H1 (cell line): Measurements from ENCODE around the gene SLC22A23. TPM values are rescaled to one million over a fixed set of nuclear protein-coding genes. Genes with fewer than 3 reads are reported as not detected.

ENCODE experiments used
- CTCF ChIA-PET: fragments of 300-600 bp; sonication (Branson Sonifier 250); formaldehyde crosslinking; loops from one replicate; lab custom pipeline; 2021; ENCODE audit not compliant: partially characterized antibody; lab: Charles Lee
- POLR2A ChIA-PET: fragments of 300-600 bp; sonication (Branson Sonifier 250); formaldehyde crosslinking; loops from one replicate; lab custom pipeline; 2021; ENCODE audit warnings: inconsistent platforms; ENCODE audit not compliant: partially characterized antibody; lab: Charles Lee
- DNase-seq, 2 experiments: peaks; one replicate each; pipeline versions ENCODE4 v3.0.0 to v3.0.0-alpha.2; 2010 to 2022; ENCODE audit warnings: low spot score in 2 of 2, low read depth in 1 of 2, mixed read lengths in 1 of 2
- FAIRE-seq: peaks from 2 replicates; lab custom pipeline; 2011; peaks lifted over from hg19 to GRCh38; lab: Jason Lieb, UNC
- H2AFZ ChIP-seq: 2 replicates; pipeline ENCODE4 v1.8.1; 2012; ENCODE audit warnings: low read length, inconsistent platforms
- H2AK5ac ChIP-seq: 2 replicates; pipeline ENCODE4 v1.6.1; 2013; ENCODE audit warnings: low read depth, low read length
- H2BK120ac ChIP-seq: replicated peaks from 2 replicates; pipeline ENCODE3; 2013; ENCODE audit warnings: low read depth, low read length, inconsistent platforms
- H2BK12ac ChIP-seq: 2 replicates; pipeline ENCODE4 v1.6.1; 2013; ENCODE audit warnings: low read depth, low read length
- H2BK15ac ChIP-seq: 2 replicates; pipeline ENCODE4 v1.6.1; 2013; ENCODE audit warnings: low read length
- H2BK20ac ChIP-seq: 2 replicates; pipeline ENCODE4 v1.6.1; 2013; ENCODE audit warnings: low read length
- H2BK5ac ChIP-seq: 2 replicates; pipeline ENCODE4 v1.6.1; 2013; ENCODE audit warnings: low read depth, low read length
- H3K14ac ChIP-seq: 2 replicates; pipeline ENCODE4 v1.6.1; 2013; ENCODE audit warnings: inconsistent platforms; ENCODE audit not compliant: insufficient read length
- H3K18ac ChIP-seq: 2 replicates; pipeline ENCODE4 v1.6.1; 2013; ENCODE audit warnings: low read length; ENCODE audit errors: extremely low read depth
- H3K23ac ChIP-seq: 2 replicates; pipeline ENCODE4 v1.6.1; 2013; ENCODE audit warnings: inconsistent platforms; ENCODE audit not compliant: insufficient read length
- H3K23me2 ChIP-seq: 2 replicates; pipeline ENCODE4 v1.6.1; 2013; ENCODE audit warnings: low read depth, low read length
- H3K27ac ChIP-seq: 2 replicates; pipeline ENCODE4 v1.6.1; 2011; ENCODE audit warnings: low read depth, low read length, inconsistent platforms
- H3K27me3 ChIP-seq, 4 experiments: replicated peaks in 1 of 4; 1 replicate in 1 of 4; 2 replicates in 3 of 4; pipeline versions ENCODE4 v1.6.1 to v1.8.1; 2011 to 2013; ENCODE audit warnings: low read length in 3 of 4, mild to moderate bottlenecking in 3 of 4, inconsistent platforms in 2 of 4, mixed read lengths in 2 of 4, moderate library complexity in 1 of 4; ENCODE audit not compliant: control insufficient read depth in 3 of 4, insufficient read depth in 3 of 4; ENCODE audit errors: extremely low read depth in 1 of 4
- H3K36me3 ChIP-seq, 4 experiments: 2 replicates each; pipeline versions ENCODE4 v1.6.1 to v1.8.1; 2011 to 2013; ENCODE audit warnings: mild to moderate bottlenecking in 4 of 4, low read length in 3 of 4, moderate library complexity in 2 of 4, control low read depth in 1 of 4, inconsistent platforms in 1 of 4; ENCODE audit not compliant: insufficient read depth in 4 of 4, control insufficient read depth in 2 of 4
- H3K4ac ChIP-seq: replicated peaks from 2 replicates; pipeline ENCODE3; 2013; ENCODE audit warnings: low read length, low read depth, mixed read lengths, inconsistent platforms; ENCODE audit not compliant: insufficient read length
- H3K4me1 ChIP-seq, 4 experiments: replicated peaks in 1 of 4; 1 replicate in 1 of 4; 2 replicates in 3 of 4; pipeline versions ENCODE4 v1.6.1 to v1.8.1; 2011 to 2013; ENCODE audit warnings: low read length in 3 of 4, inconsistent platforms in 2 of 4, mixed read lengths in 1 of 4; ENCODE audit not compliant: insufficient read depth in 4 of 4, control insufficient read depth in 3 of 4
- H3K4me2 ChIP-seq, 2 experiments: 2 replicates each; pipeline versions ENCODE4 v1.6.1 to v1.8.1; 2011 to 2013; ENCODE audit warnings: low read depth in 2 of 2, low read length in 2 of 2, control low read depth in 1 of 2, inconsistent platforms in 1 of 2, mild to moderate bottlenecking in 1 of 2; ENCODE audit not compliant: insufficient read depth in 1 of 2
- H3K4me3 ChIP-seq, 4 experiments: fragments of 200-600, 300-600 bp in 1 of 4; sonication (generic), shearing (Covaris generic), sonication (Bioruptor Twin) in 1 of 4; 2 replicates each; pipeline versions ENCODE4 v1.5.1 to v1.8.1; 2011 to 2016; ENCODE audit warnings: low read length in 4 of 4, low read depth in 3 of 4, control low read depth in 2 of 4, inconsistent platforms in 2 of 4, mild to moderate bottlenecking in 2 of 4, mixed read lengths in 1 of 4, moderate library complexity in 1 of 4; ENCODE audit not compliant: insufficient read depth in 2 of 4; ENCODE audit errors: extremely low read depth in 1 of 4
- H3K56ac ChIP-seq: replicated peaks from 2 replicates; pipeline ENCODE3; 2013; ENCODE audit warnings: low read depth, mild to moderate bottlenecking, mixed read lengths, low read length, inconsistent platforms; ENCODE audit not compliant: insufficient read length
- H3K79me1 ChIP-seq: 2 replicates; pipeline ENCODE4 v1.6.1; 2013; ENCODE audit warnings: low read depth, low read length, control low read depth
- H3K79me2 ChIP-seq, 2 experiments: 2 replicates each; pipeline versions ENCODE4 v1.6.1 to v1.8.1; 2012 to 2013; ENCODE audit warnings: low read length in 2 of 2, mild to moderate bottlenecking in 2 of 2, inconsistent platforms in 1 of 2; ENCODE audit not compliant: insufficient read depth in 2 of 2, control insufficient read depth in 1 of 2
- H3K9ac ChIP-seq, 4 experiments: replicated peaks in 1 of 4; 1 replicate in 1 of 4; 2 replicates in 3 of 4; pipeline versions ENCODE4 v1.6.1 to v1.8.1; 2011 to 2013; ENCODE audit warnings: low read depth in 3 of 4, low read length in 3 of 4, control low read depth in 2 of 4, mild to moderate bottlenecking in 2 of 4, moderate library complexity in 2 of 4, inconsistent platforms in 1 of 4; ENCODE audit errors: extremely low read depth in 1 of 4
- H3K9me3 ChIP-seq, 2 experiments: 2 replicates each; pipeline versions ENCODE4 v1.6.1 to v1.8.1; 2012 to 2013; ENCODE audit warnings: mild to moderate bottlenecking in 2 of 2, moderate library complexity in 2 of 2, control low read depth in 1 of 2, inconsistent platforms in 1 of 2, low read depth in 1 of 2, low read length in 1 of 2, mixed read lengths in 1 of 2; ENCODE audit not compliant: insufficient read depth in 2 of 2
- H4K20me1 ChIP-seq, 2 experiments: replicated peaks in 1 of 2; 2 replicates each; pipeline versions ENCODE3 to v1.8.1; 2011 to 2013; ENCODE audit warnings: inconsistent platforms in 2 of 2, low read length in 2 of 2, mild to moderate bottlenecking in 1 of 2; ENCODE audit not compliant: insufficient read depth in 2 of 2, control insufficient read depth in 1 of 2
- H4K5ac ChIP-seq: 2 replicates; pipeline ENCODE4 v1.6.1; 2013; ENCODE audit warnings: low read length, low read depth, mixed read lengths, inconsistent platforms; ENCODE audit not compliant: insufficient read length
- H4K8ac ChIP-seq: 2 replicates; pipeline ENCODE4 v1.8.0; 2013; ENCODE audit warnings: mild to moderate bottlenecking, moderate library complexity, low read length, inconsistent platforms; ENCODE audit not compliant: insufficient read depth; ENCODE audit errors: extremely low read depth
- H4K91ac ChIP-seq: replicated peaks from 2 replicates; pipeline ENCODE3; 2013; ENCODE audit warnings: low read length, mixed read lengths, inconsistent platforms; ENCODE audit not compliant: insufficient read length
- BCL11A ChIP-seq, 2 experiments: IDR thresholded peaks; one replicate each; pipeline ENCODE4 v1.6.1; 2011; ENCODE audit warnings: low read depth in 2 of 2, low read length in 2 of 2, mild to moderate bottlenecking in 2 of 2
- CBX8 ChIP-seq: fragments of 300-800, 300-1000 bp; sonication (generic); IDR thresholded peaks from 2 replicates; pipeline ENCODE4 v1.7.1; 2016; ENCODE audit warnings: low read depth, low read length, borderline replicate concordance
- CHD1 ChIP-seq: IDR thresholded peaks from 2 replicates; pipeline ENCODE4 v1.6.1; 2012; ENCODE audit warnings: low read depth, low read length, improper control_type of control experiment
- SP2 ChIP-seq: IDR thresholded peaks from 2 replicates; pipeline ENCODE4 v1.6.1; 2012; ENCODE audit warnings: mild to moderate bottlenecking, low read length, inconsistent platforms
- TEAD4 ChIP-seq: IDR thresholded peaks from 2 replicates; pipeline ENCODE4 v1.6.1; 2012; ENCODE audit warnings: low read depth, low read length, inconsistent platforms, mixed read lengths
- WGBS, 2 experiments: shearing (Covaris generic) in 1 of 2; methylation state at CpG; one replicate each; pipeline versions ENCODE4 v1.1.6 to v1.1.7; 2013 to 2015; ENCODE audit warnings: low lambda C conversion rate in 2 of 2, mixed read lengths in 2 of 2, inconsistent platforms in 1 of 2, low coverage in 1 of 2, missing lambda C conversion rate in 1 of 2; ENCODE audit not compliant: insufficient replicate concordance in 2 of 2, insufficient coverage in 1 of 2, insufficient read length in 1 of 2; ENCODE audit errors: extremely low coverage in 1 of 2, missing lambda C conversion rate in 1 of 2; 5-methylcytosine and 5-hydroxymethylcytosine counted together
- polyA plus RNA-seq, 7 experiments: library from polyadenylated mRNA; depleted of rRNA in 3 of 7; stranded (reverse) in 5 of 7; unstranded in 2 of 7; fragments of >200 nt in 5 of 7; fragments of 200-250 nt in 2 of 7; gene quantifications; 1 replicate in 5 of 7; 2 replicates in 1 of 7; 4 replicates in 1 of 7; pipeline versions ENCODE4 v1.2.1 to v1.2.3, GENCODE V29; 2011 to 2013; ENCODE audit warnings: missing spikeins in 2 of 7, mixed read lengths in 2 of 7
- total RNA-seq: library from RNA; stranded (reverse); fragmentation: NEBNext Ultra II Directional; extraction: Animal tissue kit (Norgen Biotek cat#: 25700); gene quantifications from 2 replicates; pipeline ENCODE4 v1.2.1, GENCODE V29; 2021

SLC22A23 gene
- total and polyA plus RNA-seq, 2 of the 8 experiments (the other 6 are each of a cell fraction or from before 2014, with no cell fraction given): 9.9 to 38.4 TPM

DNA sequence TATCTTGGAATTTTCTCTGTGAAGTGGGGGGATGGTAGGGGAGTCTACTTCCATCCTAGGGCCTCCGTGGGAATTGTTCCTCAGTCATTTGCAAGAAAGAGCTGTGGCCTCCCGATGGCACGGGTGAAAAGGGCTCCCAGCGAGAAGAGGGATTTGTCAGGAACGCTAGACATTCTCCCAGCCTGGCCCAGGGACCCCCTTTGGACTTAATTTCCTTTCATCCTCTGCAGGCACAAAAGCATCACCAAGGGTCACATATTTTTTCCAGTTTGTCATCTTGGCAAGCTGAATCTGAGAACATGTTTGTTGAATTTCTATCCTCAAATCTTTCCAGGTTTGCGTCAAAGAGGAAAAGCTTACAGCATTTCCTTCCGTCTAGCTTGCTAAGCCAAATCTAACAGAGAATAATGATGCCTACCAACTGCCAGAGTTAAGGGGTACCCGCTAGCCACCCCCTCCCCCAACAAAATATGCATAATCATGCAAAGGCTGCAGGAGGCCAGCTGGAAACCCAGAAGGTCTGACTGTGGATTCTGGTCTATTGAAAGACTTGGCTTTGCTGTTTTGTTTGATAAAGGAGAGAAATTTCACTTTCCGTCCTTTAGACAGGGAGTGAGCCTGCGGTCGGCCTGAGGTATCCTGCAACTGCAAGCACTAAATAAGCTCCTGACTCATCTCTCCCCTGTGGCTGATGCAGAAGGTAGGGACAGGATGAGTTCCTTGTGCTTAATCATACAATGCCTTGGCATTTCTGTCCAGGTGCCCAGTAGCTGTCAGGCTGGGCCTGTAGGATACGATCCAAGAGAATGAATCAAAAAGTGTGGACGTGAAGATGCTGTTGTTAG lies 175.0 kb downstream of the SLC22A23 start:
- FAIRE-seq: no peak
- no peak overlapping the region for H3K56ac ChIP-seq
- H3K27me3 ChIP-seq: no peaks in the 10 kb centered on the region
- peaks cover 1 to 2% of the 10 kb centered on the region in 2 experiments for H4K20me1 ChIP-seq
- H2AFZ ChIP-seq: no peak overlapping the region
- peak overlapping the region in 1 of 4 experiments; percentile 12; a peak in 3 of 8 replicates for H3K4me3 ChIP-seq
- H3K18ac ChIP-seq: no peak overlapping the region
- no peak overlapping the region for H2BK120ac ChIP-seq
- no peak overlapping the region for H4K5ac ChIP-seq
- H3K23me2 ChIP-seq: no peaks in the 10 kb centered on the region
- H3K27ac ChIP-seq: no peak overlapping the region
- H3K36me3 ChIP-seq: peaks cover 0 to 6% (median 2%) of the 10 kb centered on the region in 4 experiments; a peak in 2 of 8 replicates
- peak overlapping the region; percentile 34 to 50; a peak in 3 of 4 replicates for H3K4me2 ChIP-seq
- no peak for TF ChIP-seq TEAD4
- no peak for TF ChIP-seq CHD1
- TF ChIP-seq BCL11A (IDR thresholded peaks at IDR 0.05; ENCODE audit: low read depth in 2 of 2, low read length in 2 of 2): no peak
- no peak for TF ChIP-seq CBX8
- no peak for TF ChIP-seq SP2
- no peak overlapping the region for H3K9ac ChIP-seq
- no peak overlapping the region for H3K4ac ChIP-seq
- ChIA-PET CTCF (interaction anchor here (0.6 to 4.7 kb wide), 31 partner anchors 9 to 464 kb away, joined by 3 to 58 read pairs (median 4); no protein-coding TSS in a partner anchor), POLR2A (interaction anchor here (0.9 kb wide), 1 partner anchor 16 kb away, joined by 3 read pairs; no protein-coding TSS in a partner anchor)
- H4K8ac ChIP-seq: no peak overlapping the region
- peak in 1 of 2 experiments; percentile 21 for DNase-seq
- H3K79me2 ChIP-seq: no peaks in the 10 kb centered on the region
- H3K4me1 ChIP-seq: peaks cover 11 to 15% (median 15%) of the 10 kb centered on the region in 4 experiments
- H2BK12ac ChIP-seq: no peak overlapping the region
- H2BK20ac ChIP-seq: no peak overlapping the region
- H3K14ac ChIP-seq: no peak overlapping the region
- no peaks in the 10 kb centered on the region for H3K9me3 ChIP-seq
- no peak overlapping the region for H2BK15ac ChIP-seq
- H2AK5ac ChIP-seq: no peak overlapping the region
- no peak overlapping the region for H3K23ac ChIP-seq
- H2BK5ac ChIP-seq: peak overlapping the region; percentile 18
- no peak overlapping the region for H4K91ac ChIP-seq
- 48% methylated on average over 13 of the region's 13 CpGs; no CpG with 5 or more reads in 1 of the 2 experiments for WGBS, 2 experiments
- H3K79me1 ChIP-seq: no peaks in the 10 kb centered on the region
